ENCODE results near the gene CEP112. TPM values are rescaled to one million over a fixed set of nuclear protein-coding genes. Genes with fewer than 3 reads are reported as not detected.

The CEP112 gene
- total RNA-seq, 1 donor from 2014 or later = 9.7 TPM

GRCh38 chr17:66025551-66025950 is 166.4 kb downstream of the CEP112 start:
- no peak overlapping the region for H3K4me2 ChIP-seq
- no peak for DNase-seq (ENCODE audit: low spot score)
- H3K4me3 Mint-ChIP-seq = no peak overlapping the region
- no peaks in the 10 kb centered on the region for H3K27me3 Mint-ChIP-seq (ENCODE audit: insufficient read depth, low read depth)
- H4K20me1 ChIP-seq (ENCODE audit: low read depth) = no peaks in the 10 kb centered on the region
- no peak overlapping the region for H2AFZ ChIP-seq (replicated peaks)
- no peak overlapping the region for H3K9ac ChIP-seq
- no peaks in the 10 kb centered on the region for H3K4me1 Mint-ChIP-seq
- TF ChIP-seq CTCF (IDR thresholded peaks at IDR 0.05) = no peak
- no peak for TF ChIP-seq EZH2 (IDR thresholded peaks at IDR 0.05)
- TF ChIP-seq EZH2phosphoT487 (IDR thresholded peaks at IDR 0.05) = no peak
- H3K36me3 Mint-ChIP-seq = peaks cover 54% of the 10 kb centered on the region
- no peak overlapping the region for H3K4me3 ChIP-seq
- H3K27ac ChIP-seq = no peak overlapping the region
- no peaks in the 10 kb centered on the region for H3K79me2 ChIP-seq (ENCODE audit: low read depth)
- no peaks in the 10 kb centered on the region for H3K4me1 ChIP-seq
- H3K27me3 ChIP-seq = no peaks in the 10 kb centered on the region
- H3K27ac Mint-ChIP-seq = no peak overlapping the region
- H3K36me3 ChIP-seq = no peaks in the 10 kb centered on the region
- peaks cover 36% of the 10 kb centered on the region for H3K9me3 Mint-ChIP-seq
- H3F3A ChIP-seq (ENCODE audit: low read depth) = no peaks in the 10 kb centered on the region
- H3K9me3 ChIP-seq (ENCODE audit: low read depth) = peaks cover 3% of the 10 kb centered on the region

GRCh38 chr17:66021757-66022156 is 170.2 kb downstream of the CEP112 start:
- peaks cover 3% of the 10 kb centered on the region for H3K9me3 ChIP-seq (ENCODE audit: low read depth)
- TF ChIP-seq EZH2 (IDR thresholded peaks at IDR 0.05) = no peak
- TF ChIP-seq EZH2phosphoT487 (IDR thresholded peaks at IDR 0.05) = no peak
- TF ChIP-seq CTCF (IDR thresholded peaks at IDR 0.05) = peak; percentile 17
- Mint-ChIP-seq H3K4me3 (no peak overlapping the region), H3K9me3 (peaks cover 36% of the 10 kb centered on the region), H3K27ac (no peak overlapping the region), H3K4me1 (no peaks in the 10 kb centered on the region), H3K36me3 (peaks cover 59% of the 10 kb centered on the region), H3K27me3 (ENCODE audit: insufficient read depth, low read depth) (no peaks in the 10 kb centered on the region)
- no peak overlapping the region for H3K27ac ChIP-seq
- no peaks in the 10 kb centered on the region for H4K20me1 ChIP-seq (ENCODE audit: low read depth)
- no peak overlapping the region for H3K9ac ChIP-seq
- no peak overlapping the region for H2AFZ ChIP-seq (replicated peaks)
- no peak overlapping the region for H3K4me2 ChIP-seq
- no peak for DNase-seq (ENCODE audit: low spot score)
- H3K36me3 ChIP-seq = no peaks in the 10 kb centered on the region
- no peaks in the 10 kb centered on the region for H3F3A ChIP-seq (ENCODE audit: low read depth)
- H3K27me3 ChIP-seq = no peaks in the 10 kb centered on the region
- no peaks in the 10 kb centered on the region for H3K79me2 ChIP-seq (ENCODE audit: low read depth)
- H3K4me3 ChIP-seq = no peak overlapping the region
- no peaks in the 10 kb centered on the region for H3K4me1 ChIP-seq

- H3K27ac Mint-ChIP-seq = no peak overlapping the region
- H3K4me1 ChIP-seq = no peaks in the 10 kb centered on the region
- no peak overlapping the region for H3K9ac ChIP-seq
- no peak overlapping the region for H3K4me2 ChIP-seq
- H3K36me3 ChIP-seq = no peaks in the 10 kb centered on the region
- no peaks in the 10 kb centered on the region for H3K27me3 ChIP-seq
- no peak overlapping the region for H3K4me3 Mint-ChIP-seq
- H3K27ac ChIP-seq = no peak overlapping the region
- no peaks in the 10 kb centered on the region for H3K79me2 ChIP-seq (ENCODE audit: low read depth)
- no peak for DNase-seq (ENCODE audit: low spot score)
- H3K4me3 ChIP-seq = no peak overlapping the region
- H3K9me3 ChIP-seq (ENCODE audit: low read depth) = no peaks in the 10 kb centered on the region
- no peaks in the 10 kb centered on the region for H4K20me1 ChIP-seq (ENCODE audit: low read depth)
- no peaks in the 10 kb centered on the region for H3F3A ChIP-seq (ENCODE audit: low read depth)
- peaks cover 43% of the 10 kb centered on the region for H3K36me3 Mint-ChIP-seq
- TF ChIP-seq CTCF (IDR thresholded peaks at IDR 0.05) = no peak
- no peak for TF ChIP-seq EZH2 (IDR thresholded peaks at IDR 0.05)
- no peak for TF ChIP-seq EZH2phosphoT487 (IDR thresholded peaks at IDR 0.05)
- no peak overlapping the region for H2AFZ ChIP-seq (replicated peaks)
- no peaks in the 10 kb centered on the region for H3K27me3 Mint-ChIP-seq (ENCODE audit: insufficient read depth, low read depth)
- no peaks in the 10 kb centered on the region for H3K4me1 Mint-ChIP-seq
- H3K9me3 Mint-ChIP-seq = peaks cover 18% of the 10 kb centered on the region
Measured at GRCh38 chr17:66018786-66019185, 173.1 kb downstream of the CEP112 start.

All from neural progenitor cell (in vitro differentiated cells).